GM18505 (cell line): ENCODE results near the gene VHLL.
A peak's percentile ranks its signal among the peaks of the same experiment; 100 is the strongest.

Experiments used
- ATAC-seq: cut with Tn5 transposase; IDR thresholded peaks from one replicate; pipeline ENCODE4 v1.9.1; 2021; ENCODE audit not compliant: unreplicated experiment
- POLR2A ChIP-seq: IDR thresholded peaks from 4 replicates; pipeline ENCODE4 v1.6.1; 2011; ENCODE audit warnings: borderline replicate concordance; ENCODE audit not compliant: insufficient read depth, insufficient read length; ENCODE audit errors: extremely low read depth

The VHLL gene

GRCh38 chr1:156316909-156317308 lies 17.8 kb upstream of the VHLL start:
- no peak for TF ChIP-seq POLR2A
- no peak for ATAC-seq

GRCh38 chr1:156310962-156311361 lies 11.9 kb upstream of the VHLL start:
- TF ChIP-seq POLR2A, result no peak
- no peak for ATAC-seq

GRCh38 chr1:156308078-156308477 lies 9.0 kb upstream of the VHLL start:
- no peak for TF ChIP-seq POLR2A
- no peak for ATAC-seq

GRCh38 chr1:156305215-156305614 lies 6.1 kb upstream of the VHLL start:
- ATAC-seq, result no peak
- TF ChIP-seq POLR2A, result no peak

GRCh38 chr1:156303241-156303640 lies 4.1 kb upstream of the VHLL start:
- no peak for ATAC-seq
- TF ChIP-seq POLR2A, result no peak

- TF ChIP-seq POLR2A, result peak; percentile 82
- no peak for ATAC-seq
Observed at GRCh38 chr1:156295391-156295947, 3.6 kb downstream of the VHLL start, which contains the start of gene GLMP. Gene GLMP, minus strand, starts transcription at chr1:156295679. Its CDS starts 34 bp downstream, at chr1:156295645.

- no peak for ATAC-seq
- TF ChIP-seq POLR2A, result no peak
Observed at GRCh38 chr1:156293895-156294294, 5.2 kb downstream of the VHLL start.

- no peak for ATAC-seq
- TF ChIP-seq POLR2A, result no peak
Observed at GRCh38 chr1:156293098-156293434, 6.0 kb downstream of the VHLL start.

GRCh38 chr1:156291226-156292061 lies 7.7 kb downstream of the VHLL start:
- ATAC-seq, result no peak

GRCh38 chr1:156289857-156290256 lies 9.2 kb downstream of the VHLL start:
- TF ChIP-seq POLR2A, result no peak
- no peak for ATAC-seq

More at GRCh38 chr1:156291226-156292061, 7.7 kb downstream of the VHLL start:
- no peak for TF ChIP-seq POLR2A

- ATAC-seq, result no peak
- no peak for TF ChIP-seq POLR2A
Observed at GRCh38 chr1:156286061-156286460, 13.0 kb downstream of the VHLL start.

- TF ChIP-seq POLR2A, result no peak
Observed at GRCh38 chr1:156285437-156285836, 13.7 kb downstream of the VHLL start.

GRCh38 chr1:156284757-156285156 lies 14.3 kb downstream of the VHLL start:
- TF ChIP-seq POLR2A, result no peak
- ATAC-seq, result no peak

More at GRCh38 chr1:156285437-156285836, 13.7 kb downstream of the VHLL start:
- ATAC-seq, result no peak

- TF ChIP-seq POLR2A, result no peak
- ATAC-seq, result no peak
Observed at GRCh38 chr1:156284112-156284511, 15.0 kb downstream of the VHLL start, which contains the start of gene TMEM79. Gene TMEM79, plus strand, starts transcription at chr1:156284325. Its CDS starts 902 bp downstream, at chr1:156285227.
